ENCODE measurements around the gene IL10. TPM values are rescaled to one million over a fixed set of nuclear protein-coding genes. Genes with fewer than 3 reads are reported as not detected.

Gene IL10
- total RNA-seq, 1 donor, result under 0.01 TPM

Small RNA genes within 50 kb of the gene (small RNA-seq; reads per million reads assigned to genes)
- gene RF00019, result not detected

Other genes with a start within 250 kb of the IL10 start
- 75.4 TPM for gene EIF2D, start 160.0 kb downstream of the IL10 start, total RNA-seq
- 11.0 TPM for gene DYRK3, start 137.0 kb downstream of the IL10 start, total RNA-seq
- 56.3 TPM for gene MAPKAPK2, start 87.6 kb downstream of the IL10 start, total RNA-seq
- not detected for gene IL19, start 1.7 kb downstream of the IL10 start, total RNA-seq
- gene IL20, start 93.1 kb upstream of the IL10 start, total RNA-seq, result not detected
- not detected for gene IL24, start 124.9 kb upstream of the IL10 start, total RNA-seq
- 15.1 TPM for gene FCMR, start 149.4 kb upstream of the IL10 start, total RNA-seq
- gene PIGR, start 174.0 kb upstream of the IL10 start, total RNA-seq, result not detected
- not detected for gene FCAMR, start 198.0 kb upstream of the IL10 start, total RNA-seq